Smooth muscle cell (in vitro differentiated cells): ENCODE results near the gene ALDH1A2. TPM values are rescaled to one million over a fixed set of nuclear protein-coding genes. Genes with fewer than 3 reads are reported as not detected.

Experiments used
- DNase-seq: peaks from one replicate; lab custom pipeline; 2025; ENCODE audit not compliant: unreplicated experiment; lab: John Stamatoyannopoulos, UW
- H2AFZ ChIP-seq: fragments of 200-600 bp; sonication (generic); 2 replicates; pipeline ENCODE4 v1.6.0; 2016; ENCODE audit warnings: antibody characterized with exemption, low read depth, mild to moderate bottlenecking
- H3F3A ChIP-seq: fragments of 200-600 bp; sonication (generic); 2 replicates; pipeline ENCODE4 v1.6.0; 2017; ENCODE audit warnings: antibody characterized with exemption, low read depth
- H3K27ac ChIP-seq: fragments of 200-600 bp; sonication (generic); 2 replicates; pipeline ENCODE4 v1.5.1; 2016; ENCODE audit warnings: low read depth, mild to moderate bottlenecking
- H3K27me3 ChIP-seq: fragments of 200-600 bp; sonication (generic); 2 replicates; pipeline ENCODE4 v1.6.1; 2016; ENCODE audit warnings: low read depth, mild to moderate bottlenecking
- H3K36me3 ChIP-seq: fragments of 200-600 bp; sonication (generic); 2 replicates; pipeline ENCODE4 v1.5.1; 2016; ENCODE audit warnings: low read depth
- H3K4me1 ChIP-seq: fragments of 200-600 bp; sonication (generic); 2 replicates; pipeline ENCODE4 v1.5.1; 2016; ENCODE audit warnings: low read depth
- H3K4me2 ChIP-seq: fragments of 200-600 bp; sonication (generic); 2 replicates; pipeline ENCODE4 v1.6.0; 2016; ENCODE audit warnings: mild to moderate bottlenecking
- H3K4me3 ChIP-seq: fragments of 200-600 bp; sonication (generic); 2 replicates; pipeline ENCODE4 v1.5.1; 2016; ENCODE audit warnings: mild to moderate bottlenecking
- H3K79me2 ChIP-seq: fragments of 200-600 bp; sonication (generic); 2 replicates; pipeline ENCODE4 v1.6.0; 2016; ENCODE audit warnings: low read depth, mild to moderate bottlenecking
- H3K9ac ChIP-seq: fragments of 200-600 bp; sonication (generic); 2 replicates; pipeline ENCODE4 v1.6.0; 2016; ENCODE audit warnings: low read depth
- H3K9me3 ChIP-seq: fragments of 200-600 bp; sonication (generic); replicated peaks from 2 replicates; pipeline ENCODE4 v1.5.1; 2016; ENCODE audit warnings: low read depth
- H4K20me1 ChIP-seq: fragments of 200-600 bp; sonication (generic); 2 replicates; pipeline ENCODE4 v1.6.0; 2016; ENCODE audit warnings: low read depth
- WGBS: methylation state at CpG from one replicate; pipeline ENCODE4 v1.1.7; 2016; ENCODE audit warnings: low lambda C conversion rate; 5-methylcytosine and 5-hydroxymethylcytosine counted together
- polyA plus RNA-seq: library from polyadenylated mRNA; unstranded; fragments of >200 nt; fragmentation: Nextera tagmentation; extraction: Ambion mirVana; gene quantifications from 2 replicates; pipeline ENCODE4 v1.2.1, GENCODE V29; 2016
- total RNA-seq: library from RNA; depleted of rRNA; stranded (reverse); fragments of >200 nt; gene quantifications from 2 replicates; pipeline ENCODE4 v1.2.3, GENCODE V29; 2014
- TF ChIP-seq, protein P1 (sequence below): fragments of 200-600 bp; sonication (generic); IDR thresholded peaks from 2 replicates; pipeline ENCODE4 v1.5.1; 2017; ENCODE audit warnings: borderline replicate concordance, mild to moderate bottlenecking, antibody characterized with exemption; ENCODE audit not compliant: insufficient read depth, poor library complexity, severe bottlenecking

ALDH1A2 gene
- total and polyA plus RNA-seq, 2 experiments from 2014 or later, result 0.49 to 2.9 TPM

DNA sequence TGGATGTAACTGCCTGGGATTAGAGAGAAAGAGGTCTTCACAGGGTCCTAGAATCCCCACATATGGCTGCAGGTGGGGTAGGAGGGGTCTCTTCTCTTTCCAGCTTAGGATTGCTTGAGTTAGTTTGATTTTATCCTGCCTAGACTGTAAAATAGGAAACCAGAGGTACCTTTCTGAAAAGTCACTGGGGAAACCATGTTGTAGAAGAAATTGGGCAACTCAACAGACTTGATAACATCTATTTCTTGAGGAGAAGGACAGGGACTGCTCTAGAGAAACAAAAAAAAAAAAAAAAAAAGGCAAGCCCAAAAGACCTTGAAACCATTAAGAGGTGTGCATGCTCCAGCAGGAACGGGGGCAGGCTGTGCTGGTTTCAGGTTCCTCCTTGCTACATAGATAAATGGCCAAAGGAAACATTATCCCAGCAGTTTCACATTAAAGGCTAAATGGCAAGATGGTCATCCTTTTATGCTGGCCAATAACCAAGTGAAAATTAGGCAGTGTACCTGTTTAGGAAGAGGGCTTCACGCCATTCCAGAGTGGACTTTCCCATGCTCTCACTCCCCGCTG is 116.1 kb downstream of the ALDH1A2 start:
- WGBS, result 93% methylated on average over 3 of the region's 3 CpGs
- Histone ChIP-seq H3K27me3 (no peaks in the 10 kb centered on the region), H3K4me2 (no peak overlapping the region), H4K20me1 (no peaks in the 10 kb centered on the region), H3K4me1 (no peaks in the 10 kb centered on the region), H3K4me3 (no peak overlapping the region), H3K9ac (no peak overlapping the region), H3K36me3 (no peaks in the 10 kb centered on the region), H2AFZ (no peak overlapping the region), H3K79me2 (no peaks in the 10 kb centered on the region), H3F3A (no peaks in the 10 kb centered on the region), H3K9me3 (no peaks in the 10 kb centered on the region), H3K27ac (no peak overlapping the region)
- no peak for DNase-seq
- TF ChIP-seq, protein P1, sequence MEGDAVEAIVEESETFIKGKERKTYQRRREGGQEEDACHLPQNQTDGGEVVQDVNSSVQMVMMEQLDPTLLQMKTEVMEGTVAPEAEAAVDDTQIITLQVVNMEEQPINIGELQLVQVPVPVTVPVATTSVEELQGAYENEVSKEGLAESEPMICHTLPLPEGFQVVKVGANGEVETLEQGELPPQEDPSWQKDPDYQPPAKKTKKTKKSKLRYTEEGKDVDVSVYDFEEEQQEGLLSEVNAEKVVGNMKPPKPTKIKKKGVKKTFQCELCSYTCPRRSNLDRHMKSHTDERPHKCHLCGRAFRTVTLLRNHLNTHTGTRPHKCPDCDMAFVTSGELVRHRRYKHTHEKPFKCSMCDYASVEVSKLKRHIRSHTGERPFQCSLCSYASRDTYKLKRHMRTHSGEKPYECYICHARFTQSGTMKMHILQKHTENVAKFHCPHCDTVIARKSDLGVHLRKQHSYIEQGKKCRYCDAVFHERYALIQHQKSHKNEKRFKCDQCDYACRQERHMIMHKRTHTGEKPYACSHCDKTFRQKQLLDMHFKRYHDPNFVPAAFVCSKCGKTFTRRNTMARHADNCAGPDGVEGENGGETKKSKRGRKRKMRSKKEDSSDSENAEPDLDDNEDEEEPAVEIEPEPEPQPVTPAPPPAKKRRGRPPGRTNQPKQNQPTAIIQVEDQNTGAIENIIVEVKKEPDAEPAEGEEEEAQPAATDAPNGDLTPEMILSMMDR, result no peak

DNA sequence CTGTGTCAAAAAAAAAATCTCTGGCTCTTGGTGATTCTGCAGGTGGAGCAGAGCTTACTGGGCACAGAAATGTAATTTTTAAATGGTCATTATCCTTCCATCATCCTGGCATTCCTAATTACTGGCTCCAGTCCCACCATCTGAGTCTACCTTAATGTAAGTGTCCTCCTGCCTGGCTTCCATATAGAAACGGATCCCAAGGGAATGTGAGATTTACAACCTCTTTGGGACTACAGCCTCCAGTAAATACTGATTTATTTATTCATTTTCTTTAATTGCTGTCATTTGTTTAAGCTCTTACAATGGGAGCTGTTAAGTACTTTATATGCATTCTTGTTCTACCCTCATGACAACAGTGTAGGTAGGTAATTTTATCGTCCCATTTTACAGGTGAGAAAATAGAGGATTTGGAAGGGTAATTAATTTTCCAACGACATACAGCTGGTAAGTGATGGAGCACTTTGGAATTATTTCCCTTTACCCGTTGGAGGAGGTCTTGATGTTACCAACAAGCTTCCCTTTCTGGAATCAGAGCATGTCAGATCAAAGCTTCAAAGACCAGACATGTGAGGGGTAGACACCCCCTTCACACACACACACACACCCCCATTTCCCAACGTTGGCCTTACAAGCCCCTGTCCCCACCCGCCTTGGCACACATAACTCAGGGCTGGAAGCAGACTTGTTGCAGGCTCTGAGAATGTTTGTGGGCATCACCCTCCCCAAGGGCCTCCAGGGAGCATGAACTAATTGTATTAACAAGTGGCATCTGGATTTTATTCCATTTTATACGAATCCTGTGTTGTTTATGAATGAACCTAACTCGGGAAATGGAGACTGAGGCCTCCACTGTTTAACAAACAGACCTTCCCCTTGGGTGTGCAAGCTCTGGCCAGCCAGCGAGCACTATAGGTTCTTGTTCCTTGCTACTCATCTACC is 116.9 kb downstream of the ALDH1A2 start:
- H3K27me3 ChIP-seq, result no peaks in the 10 kb centered on the region
- H3K4me1 ChIP-seq, result no peaks in the 10 kb centered on the region
- no peaks in the 10 kb centered on the region for H4K20me1 ChIP-seq
- H3K79me2 ChIP-seq, result no peaks in the 10 kb centered on the region
- H3K27ac ChIP-seq, result no peak overlapping the region
- H3K36me3 ChIP-seq, result no peaks in the 10 kb centered on the region
- TF ChIP-seq, protein P1, result no peak
- H3F3A ChIP-seq, result no peaks in the 10 kb centered on the region
- 88% methylated on average over 9 of the region's 9 CpGs for WGBS
- no peak overlapping the region for H3K4me2 ChIP-seq
- H3K4me3 ChIP-seq, result no peak overlapping the region
- H3K9ac ChIP-seq, result no peak overlapping the region
- no peaks in the 10 kb centered on the region for H3K9me3 ChIP-seq
- no peak for DNase-seq
- no peak overlapping the region for H2AFZ ChIP-seq

DNA sequence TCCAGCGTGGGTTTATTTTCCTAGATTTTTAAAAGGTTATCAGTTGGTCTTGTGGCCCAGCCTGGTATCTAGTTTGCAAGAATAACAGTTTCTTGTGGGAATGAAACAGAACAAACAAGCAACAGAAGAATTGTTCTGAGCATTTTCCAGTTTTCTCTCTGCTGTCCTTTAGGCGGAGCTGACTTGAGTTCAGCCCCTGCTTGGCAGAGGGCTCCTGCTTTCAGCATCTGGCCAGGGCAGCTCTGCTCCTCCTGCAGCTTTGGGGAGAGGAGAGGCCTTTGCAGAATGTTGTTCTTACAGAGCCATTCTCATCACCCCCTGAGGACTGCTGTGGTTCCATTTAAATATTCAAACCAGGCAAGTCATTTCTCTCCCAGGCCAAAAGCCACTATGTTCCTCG is 117.7 kb downstream of the ALDH1A2 start:
- whole genome bisulfite sequencing, result 89% methylated on average over 3 of the region's 3 CpGs
- Histone ChIP-seq H3K79me2 (no peaks in the 10 kb centered on the region), H3K36me3 (no peaks in the 10 kb centered on the region), H4K20me1 (no peaks in the 10 kb centered on the region), H3K4me2 (no peak overlapping the region), H3K4me1 (no peaks in the 10 kb centered on the region), H3K27me3 (no peaks in the 10 kb centered on the region), H3K9ac (no peak overlapping the region), H3K27ac (no peak overlapping the region), H3K9me3 (no peaks in the 10 kb centered on the region), H2AFZ (no peak overlapping the region), H3K4me3 (no peak overlapping the region), H3F3A (no peaks in the 10 kb centered on the region)
- no peak for DNase-seq
- TF ChIP-seq, protein P1, result no peak
